Gastrocnemius medialis (tissue), 4 donors: Measurements from ENCODE around the gene DNAAF5. TPM values are rescaled to one million over a fixed set of nuclear protein-coding genes. Genes with fewer than 3 reads are reported as not detected.

Experiments
- ATAC-seq, 2 donors: fragments of 150-250 bp; one replicate each; pipeline ENCODE4 v1.9.1; 2016
- DNase-seq, 2 donors: peaks; one replicate each; pipeline ENCODE4 v3.0.0-alpha.2; 2019
- H3K27ac ChIP-seq, 4 donors: fragments of 200-600 bp; sonication (generic); 1 replicate in 1 of 4; 2 replicates in 3 of 4; pipeline ENCODE4 v1.5.1; 2016 to 2018; ENCODE audit warnings: mild to moderate bottlenecking in 2 of 4, moderate library complexity in 1 of 4
- H3K27me3 ChIP-seq, 3 donors: fragments of 200-600 bp; sonication (generic) in 2 of 3; 1 replicate in 1 of 3; 2 replicates in 2 of 3; pipeline versions ENCODE4 v1.5.1 to v1.6.0; 2016 to 2019; ENCODE audit warnings: mild to moderate bottlenecking in 1 of 3, moderate library complexity in 1 of 3
- H3K36me3 ChIP-seq, 2 donors: fragments of 200-600 bp; sonication (generic) in 1 of 2; one replicate each; pipeline ENCODE4 v1.5.1; 2017 to 2018
- H3K4me1 ChIP-seq, 2 donors: fragments of 200-600 bp; sonication (generic) in 1 of 2; one replicate each; pipeline ENCODE4 v1.5.1; 2016 to 2017; ENCODE audit warnings: mild to moderate bottlenecking in 2 of 2
- H3K4me3 ChIP-seq, 4 donors: fragments of 200-600 bp; sonication (generic) in 3 of 4; 1 replicate in 1 of 4; 2 replicates in 3 of 4; pipeline ENCODE4 v1.5.1; 2016 to 2019; ENCODE audit warnings: mild to moderate bottlenecking in 2 of 4
- H3K9me3 ChIP-seq, 3 donors: fragments of 200-600 bp; sonication (generic) in 2 of 3; 1 replicate in 1 of 3; 2 replicates in 2 of 3; pipeline ENCODE4 v1.5.1; 2016 to 2019
- CTCF ChIP-seq, 5 experiments: fragments of 450-650 bp in 3 of 5; fragments of 200-600 bp in 2 of 5; sonication (generic) in 2 of 5; IDR thresholded peaks in 4 of 5; conservative IDR thresholded peaks in 1 of 5; 1 replicate in 4 of 5; 2 replicates in 1 of 5; pipeline ENCODE4 v1.5.1; 2016 to 2019; ENCODE audit warnings: antibody characterized with exemption in 5 of 5, mild to moderate bottlenecking in 3 of 5, moderate library complexity in 3 of 5
- POLR2A ChIP-seq, 2 donors: fragments of 450-650 bp; IDR thresholded peaks; one replicate each; pipeline ENCODE4 v1.6.1; 2017; ENCODE audit warnings: antibody characterized with exemption in 2 of 2, mild to moderate bottlenecking in 2 of 2, moderate library complexity in 2 of 2
- in situ Hi-C, 4 donors: fragments of 200-750 bp; cut with MboI; loops; one replicate each; pipeline versions ENCODE4 v1.15.0 to v1.8.0; 2017; ENCODE audit warnings: low sequenced_read_pairs in 4 of 4
- intact Hi-C: fragments of 100-400 bp; cut with DNase I; formaldehyde crosslinking; loops from one replicate; pipeline ENCODE4 v1.15.1; 2023; ENCODE audit warnings: low total_unique reads
- total RNA-seq, 4 donors: library from RNA; depleted of rRNA; stranded (reverse); fragments of >200 nt; gene quantifications; one replicate each; pipeline versions ENCODE4 v1.1.0 to v1.2.3, GENCODE V29; 2016

The DNAAF5 gene
- total RNA-seq, 4 donors from 2014 or later = 22.4 to 36.2 (median 30.6) TPM

DNA sequence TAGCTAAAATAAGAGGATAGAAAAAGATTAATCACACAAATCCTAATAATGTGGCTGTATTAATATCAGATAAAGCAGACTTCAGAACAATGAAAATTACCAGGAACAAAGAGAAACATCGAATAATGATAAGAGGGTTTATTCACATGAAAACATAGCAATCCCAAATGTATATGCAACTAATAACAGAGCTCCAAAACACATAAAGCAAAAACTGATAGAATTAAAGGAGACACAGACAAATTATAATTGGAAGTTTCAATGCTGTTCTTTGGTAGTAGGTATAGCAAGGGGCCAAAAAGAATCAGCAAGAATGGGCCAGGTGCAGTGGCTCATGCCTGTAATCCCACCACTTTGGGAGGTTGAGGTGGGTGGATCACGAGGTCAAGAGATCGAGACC is 23.4 kb upstream of the DNAAF5 start:
- ATAC-seq = no peak
- H3K27ac ChIP-seq = no peak overlapping the region
- in situ Hi-C loops = no loop called here
- no peak overlapping the region for H3K4me3 ChIP-seq
- no peaks in the 10 kb centered on the region for H3K27me3 ChIP-seq
- no peak for DNase-seq
- intact Hi-C loops = no loop called here
- no peaks in the 10 kb centered on the region for H3K36me3 ChIP-seq
- no peaks in the 10 kb centered on the region for H3K4me1 ChIP-seq
- TF ChIP-seq POLR2A (IDR thresholded peaks at IDR 0.05) = no peak
- no peak for TF ChIP-seq CTCF (IDR thresholded peaks at IDR 0.05 in 4 of 5, conservative IDR thresholded peaks at IDR 0.05 in 1 of 5)
- no peaks in the 10 kb centered on the region for H3K9me3 ChIP-seq

- DNase-seq = no peak
- Histone ChIP-seq H3K9me3 (no peaks in the 10 kb centered on the region), H3K36me3 (no peaks in the 10 kb centered on the region), H3K27ac (no peak overlapping the region), H3K27me3 (peaks cover 3 to 6% (median 4%) of the 10 kb centered on the region in 3 donors), H3K4me3 (no peak overlapping the region), H3K4me1 (no peaks in the 10 kb centered on the region)
- intact Hi-C loops (no loop called here), in situ Hi-C loops (no loop called here)
- TF ChIP-seq POLR2A (IDR thresholded peaks at IDR 0.05) = no peak
- TF ChIP-seq CTCF (IDR thresholded peaks at IDR 0.05 in 4 of 5, conservative IDR thresholded peaks at IDR 0.05 in 1 of 5) = no peak
- ATAC-seq = no peak
Observed at GRCh38 chr7:706721-707120, 19.8 kb upstream of the DNAAF5 start.

GRCh38 chr7:707296-708000 is 19.1 kb upstream of the DNAAF5 start:
- intact Hi-C loops = no loop called here
- DNase-seq (no peak), ATAC-seq (no peak)
- no peak overlapping the region for H3K4me3 ChIP-seq
- no peaks in the 10 kb centered on the region for H3K9me3 ChIP-seq
- H3K27me3 ChIP-seq = peaks cover 4 to 8% (median 7%) of the 10 kb centered on the region in 3 donors
- in situ Hi-C loops = no loop called here
- no peaks in the 10 kb centered on the region for H3K4me1 ChIP-seq
- H3K27ac ChIP-seq = no peak overlapping the region
- TF ChIP-seq CTCF (IDR thresholded peaks at IDR 0.05 in 4 of 5, conservative IDR thresholded peaks at IDR 0.05 in 1 of 5) (no peak), POLR2A (IDR thresholded peaks at IDR 0.05) (no peak)
- H3K36me3 ChIP-seq = no peaks in the 10 kb centered on the region

DNA sequence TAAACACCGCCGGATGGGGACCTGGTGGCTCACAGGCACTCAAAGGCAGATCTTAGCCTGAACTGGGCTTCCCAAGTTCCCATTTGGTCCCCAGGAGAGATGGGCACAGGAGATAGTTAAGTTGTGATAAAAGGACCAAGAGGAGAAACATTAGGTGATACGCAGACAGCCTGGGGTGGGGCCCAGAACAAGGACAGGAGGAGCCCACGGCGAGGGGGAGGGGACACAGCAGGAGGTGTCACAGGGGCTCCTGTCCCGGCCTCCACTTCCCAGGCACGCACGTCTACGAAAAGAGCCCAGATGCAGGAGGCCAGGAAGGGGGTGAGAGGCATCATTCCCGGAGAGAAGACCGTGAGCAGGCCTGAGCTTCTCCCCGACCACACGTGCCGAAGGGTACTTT is 16.3 kb upstream of the DNAAF5 start:
- no peaks in the 10 kb centered on the region for H3K4me1 ChIP-seq
- H3K27ac ChIP-seq = no peak overlapping the region
- in situ Hi-C loops = no loop called here
- ATAC-seq = no peak
- intact Hi-C loops = no loop called here
- DNase-seq = no peak
- H3K9me3 ChIP-seq = no peaks in the 10 kb centered on the region
- peaks cover 8 to 11% (median 10%) of the 10 kb centered on the region in 3 donors for H3K27me3 ChIP-seq
- H3K4me3 ChIP-seq = no peak overlapping the region
- TF ChIP-seq POLR2A (IDR thresholded peaks at IDR 0.05) = no peak
- no peak for TF ChIP-seq CTCF (IDR thresholded peaks at IDR 0.05 in 4 of 5, conservative IDR thresholded peaks at IDR 0.05 in 1 of 5)
- H3K36me3 ChIP-seq = no peaks in the 10 kb centered on the region
